Measurements from ENCODE around the gene ATOH8.

Gene ATOH8

GRCh38 chr2:85772019-85772745, 18.4 kb downstream of the ATOH8 start:
- DNase-seq = peak; percentile 78 to 92 (median 91)

- no peak for DNase-seq
Observed at GRCh38 chr2:85772841-85773491, 19.2 kb downstream of the ATOH8 start.

- no peak for DNase-seq
Observed at GRCh38 chr2:85773692-85774091, 19.9 kb downstream of the ATOH8 start.

- no peak for DNase-seq
Observed at GRCh38 chr2:85774126-85774978, 20.6 kb downstream of the ATOH8 start.

- no peak for DNase-seq
Observed at GRCh38 chr2:85775406-85776381, 21.9 kb downstream of the ATOH8 start.

- no peak for DNase-seq
Observed at GRCh38 chr2:85776672-85777071, 22.9 kb downstream of the ATOH8 start.

GRCh38 chr2:85777441-85777861, 23.7 kb downstream of the ATOH8 start:
- peak in 2 of 3 experiments; percentile 1 to 29 for DNase-seq

- DNase-seq = no peak
Observed at GRCh38 chr2:85778646-85779379, 25.0 kb downstream of the ATOH8 start.

- no peak for DNase-seq
Observed at GRCh38 chr2:85779641-85780315, 26.0 kb downstream of the ATOH8 start.

GRCh38 chr2:85780316-85781012, 26.7 kb downstream of the ATOH8 start:
- no peak for DNase-seq

- no peak for DNase-seq
Observed at GRCh38 chr2:85781013-85781332, 27.2 kb downstream of the ATOH8 start.

GRCh38 chr2:85783796-85784195, 30.0 kb downstream of the ATOH8 start:
- DNase-seq = no peak

- no peak for DNase-seq
Observed at GRCh38 chr2:85784474-85784986, 30.7 kb downstream of the ATOH8 start.

- no peak for DNase-seq
Observed at GRCh38 chr2:85785027-85785822, 31.4 kb downstream of the ATOH8 start.

GRCh38 chr2:85785871-85786270, 32.1 kb downstream of the ATOH8 start:
- no peak for DNase-seq

GRCh38 chr2:85786444-85786843, 32.7 kb downstream of the ATOH8 start:
- no peak for DNase-seq

- DNase-seq = no peak
Observed at GRCh38 chr2:85786865-85787264, 33.1 kb downstream of the ATOH8 start.

- DNase-seq = no peak
Observed at GRCh38 chr2:85787282-85787980, 33.6 kb downstream of the ATOH8 start.

- DNase-seq = no peak
Observed at GRCh38 chr2:85787981-85788340, 34.2 kb downstream of the ATOH8 start.

Measured in NCI-H1417 (cell line).